ENCODE data around the gene TANC1.

Gene TANC1

GRCh38 chr2:159017837-159018236 is 49.4 kb downstream of the TANC1 start:
- peaks cover 12% of the 10 kb centered on the region for H3K9me3 ChIP-seq
- no peak for TF ChIP-seq CTCF (IDR thresholded peaks at IDR 0.05)
- H3K27me3 ChIP-seq = no peaks in the 10 kb centered on the region
- H3K36me3 ChIP-seq = no peaks in the 10 kb centered on the region
- H3K4me1 ChIP-seq (ENCODE audit: control insufficient read depth in 1 of 2, insufficient read depth in 1 of 2, low read depth in 1 of 2, low read length in 1 of 2) = no peaks in the 10 kb centered on the region
- no peak overlapping the region for H3K4me3 ChIP-seq (ENCODE audit: low read depth in 1 of 2, low read length in 1 of 2)
- H3K27ac ChIP-seq = no peak overlapping the region

- TF ChIP-seq CTCF (IDR thresholded peaks at IDR 0.05) = no peak
- Histone ChIP-seq H3K27me3 (no peaks in the 10 kb centered on the region), H3K9me3 (peaks cover 12% of the 10 kb centered on the region), H3K36me3 (no peaks in the 10 kb centered on the region), H3K4me3 (ENCODE audit: low read depth in 1 of 2, low read length in 1 of 2) (no peak overlapping the region), H3K27ac (no peak overlapping the region), H3K4me1 (ENCODE audit: control insufficient read depth in 1 of 2, insufficient read depth in 1 of 2, low read depth in 1 of 2, low read length in 1 of 2) (no peaks in the 10 kb centered on the region)
Observed at GRCh38 chr2:159019021-159019420, 50.6 kb downstream of the TANC1 start.

GRCh38 chr2:159022019-159022418 is 53.6 kb downstream of the TANC1 start:
- no peaks in the 10 kb centered on the region for H3K27me3 ChIP-seq
- no peaks in the 10 kb centered on the region for H3K4me1 ChIP-seq (ENCODE audit: control insufficient read depth in 1 of 2, insufficient read depth in 1 of 2, low read depth in 1 of 2, low read length in 1 of 2)
- H3K4me3 ChIP-seq (ENCODE audit: low read depth in 1 of 2, low read length in 1 of 2) = no peak overlapping the region
- H3K36me3 ChIP-seq = no peaks in the 10 kb centered on the region
- H3K27ac ChIP-seq = no peak overlapping the region
- no peak for TF ChIP-seq CTCF (IDR thresholded peaks at IDR 0.05)
- H3K9me3 ChIP-seq = no peaks in the 10 kb centered on the region

GRCh38 chr2:159026170-159026569 is 57.7 kb downstream of the TANC1 start:
- H3K4me1 ChIP-seq (ENCODE audit: control insufficient read depth in 1 of 2, insufficient read depth in 1 of 2, low read depth in 1 of 2, low read length in 1 of 2) = no peaks in the 10 kb centered on the region
- TF ChIP-seq CTCF (IDR thresholded peaks at IDR 0.05) = no peak
- H3K27ac ChIP-seq = no peak overlapping the region
- H3K36me3 ChIP-seq = no peaks in the 10 kb centered on the region
- no peak overlapping the region for H3K4me3 ChIP-seq (ENCODE audit: low read depth in 1 of 2, low read length in 1 of 2)
- H3K27me3 ChIP-seq = no peaks in the 10 kb centered on the region
- no peaks in the 10 kb centered on the region for H3K9me3 ChIP-seq

GRCh38 chr2:159028776-159029175 is 60.3 kb downstream of the TANC1 start:
- Histone ChIP-seq H3K4me1 (ENCODE audit: control insufficient read depth in 1 of 2, insufficient read depth in 1 of 2, low read depth in 1 of 2, low read length in 1 of 2) (no peaks in the 10 kb centered on the region), H3K36me3 (no peaks in the 10 kb centered on the region), H3K27ac (no peak overlapping the region), H3K27me3 (no peaks in the 10 kb centered on the region), H3K9me3 (no peaks in the 10 kb centered on the region), H3K4me3 (ENCODE audit: low read depth in 1 of 2, low read length in 1 of 2) (no peak overlapping the region)
- no peak for TF ChIP-seq CTCF (IDR thresholded peaks at IDR 0.05)

- no peak overlapping the region for H3K27ac ChIP-seq
Observed at GRCh38 chr2:159029936-159030335, 61.5 kb downstream of the TANC1 start.

More at GRCh38 chr2:159029936-159030335, 61.5 kb downstream of the TANC1 start:
- Histone ChIP-seq H3K4me1 (ENCODE audit: control insufficient read depth in 1 of 2, insufficient read depth in 1 of 2, low read depth in 1 of 2, low read length in 1 of 2) (no peaks in the 10 kb centered on the region), H3K4me3 (ENCODE audit: low read depth in 1 of 2, low read length in 1 of 2) (no peak overlapping the region), H3K36me3 (no peaks in the 10 kb centered on the region), H3K27me3 (no peaks in the 10 kb centered on the region), H3K9me3 (no peaks in the 10 kb centered on the region)
- TF ChIP-seq CTCF (IDR thresholded peaks at IDR 0.05) = no peak
